OCI-M2 (cell line): ENCODE measurements around the gene RGS8.

Experiments
- DNase-seq: peaks from one replicate; lab custom pipeline; 2025; ENCODE audit not compliant: unreplicated experiment; lab: John Stamatoyannopoulos, UW

Gene RGS8

GRCh38 chr1:182684116-182684828, at the start of gene RGS8:
Gene RGS8, minus strand, starts transcription at chr1:182684587. Its CDS starts 14,938 bp downstream, at chr1:182669649.
- no peak for DNase-seq

DNA sequence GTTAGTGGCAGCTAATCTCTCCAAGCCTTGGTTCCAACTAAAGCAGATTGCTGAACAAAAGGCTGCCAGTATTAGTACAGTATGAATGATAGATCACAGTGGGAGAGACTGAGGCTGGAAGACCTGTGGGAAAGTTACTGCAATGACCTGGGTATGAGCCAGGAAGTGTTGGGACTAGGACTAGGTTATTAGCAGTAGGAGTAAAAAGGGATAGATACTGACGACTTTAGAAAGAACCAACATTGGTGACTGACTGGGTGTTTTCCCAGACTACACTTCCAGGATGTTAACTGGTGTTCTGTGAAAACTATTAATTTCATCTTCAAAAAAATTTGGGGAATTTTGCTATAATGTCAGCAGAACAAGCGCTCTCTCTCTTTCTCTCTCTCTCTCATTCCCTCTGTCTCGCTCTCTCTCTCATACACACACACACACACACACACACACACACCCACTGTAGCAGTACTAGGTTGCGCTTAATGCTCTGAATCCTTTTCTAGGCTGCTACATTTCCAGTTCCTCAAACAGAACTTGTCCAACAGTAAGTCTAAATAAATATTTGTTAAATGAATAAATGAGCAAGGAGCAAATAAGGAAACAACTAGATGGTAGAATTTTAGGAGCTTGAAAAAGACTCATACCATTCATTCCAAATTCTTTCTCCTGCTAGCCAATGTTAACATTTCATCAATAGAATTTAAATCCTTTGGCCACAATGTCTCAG, 47.6 kb upstream of the RGS8 start:
- DNase-seq, result no peak

DNA sequence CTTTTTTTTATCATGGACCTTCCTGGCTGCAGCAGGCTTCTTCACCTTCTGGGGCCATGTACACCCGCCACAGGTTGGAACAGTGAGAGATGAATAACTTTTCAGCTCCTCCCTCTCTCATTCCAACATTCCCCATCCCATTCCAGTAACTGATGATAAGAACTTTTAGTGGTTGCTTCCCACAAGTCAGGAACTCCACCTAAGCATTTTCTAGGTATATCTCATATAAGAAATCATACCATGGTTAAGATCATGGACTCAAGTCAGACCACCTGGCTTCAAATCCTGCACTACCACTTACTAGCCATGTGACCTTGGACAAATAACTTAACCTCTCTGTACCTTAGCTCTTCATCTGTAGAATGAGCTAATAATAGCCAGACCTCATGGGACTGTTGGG, 42.5 kb upstream of the RGS8 start:
- no peak for DNase-seq

DNA sequence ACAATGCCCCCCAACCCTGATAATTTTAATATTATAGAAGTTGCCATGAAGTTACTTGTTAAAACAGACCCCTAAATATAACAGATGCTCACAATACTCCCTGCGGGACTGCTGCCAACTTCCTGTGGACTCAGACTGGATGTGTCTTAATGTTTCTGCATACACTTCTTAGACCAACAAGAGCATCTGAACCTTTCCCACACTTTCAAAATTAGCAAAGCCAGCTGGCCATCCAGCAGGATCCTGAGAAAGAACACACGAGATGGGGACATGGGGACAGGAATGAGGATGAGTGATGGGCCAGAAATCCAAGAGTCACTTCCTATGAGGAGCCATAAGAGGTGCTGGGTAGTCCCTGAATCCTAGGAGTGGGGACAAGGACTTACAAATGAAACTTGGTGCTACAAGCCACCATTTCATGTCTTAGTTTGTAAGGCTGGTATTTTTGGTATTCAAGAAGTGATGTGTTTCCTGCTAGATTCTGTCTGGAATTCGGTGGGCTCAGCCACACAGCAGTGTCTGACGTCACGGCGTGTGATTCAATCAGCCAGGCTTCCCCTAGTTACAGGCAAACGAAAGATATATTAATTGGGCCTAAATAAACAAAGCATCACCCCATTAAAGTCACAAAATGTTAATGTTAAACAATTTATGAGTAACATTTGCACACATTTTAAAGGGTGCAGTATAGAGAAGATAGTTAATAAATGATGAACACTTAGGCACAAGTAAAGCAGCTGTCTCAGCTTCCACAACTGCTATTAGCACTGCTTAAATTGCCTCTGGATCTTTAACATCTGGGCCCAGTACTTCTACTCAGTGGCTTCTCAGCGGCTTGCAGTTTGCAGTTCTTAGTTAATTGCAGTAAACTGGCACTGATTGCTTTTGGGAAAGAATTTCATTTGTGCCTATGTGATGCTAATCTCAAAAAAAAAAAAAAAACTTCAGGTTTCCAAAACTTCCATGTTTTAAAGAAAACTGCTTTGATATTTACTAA, 41.2 kb upstream of the RGS8 start:
- DNase-seq, result no peak

- DNase-seq, result no peak
These were observed 39.8 kb upstream of the RGS8 start for GRCh38 chr1:182724215-182724614.

- no peak for DNase-seq
These were observed 38.8 kb upstream of the RGS8 start for GRCh38 chr1:182723200-182723599.

GRCh38 chr1:182721525-182721924, 37.1 kb upstream of the RGS8 start:
- no peak for DNase-seq

GRCh38 chr1:182720463-182720862, 36.1 kb upstream of the RGS8 start:
- DNase-seq, result no peak

- DNase-seq, result no peak
These were observed 35.2 kb upstream of the RGS8 start for GRCh38 chr1:182719553-182719952.

- no peak for DNase-seq
These were observed 33.9 kb upstream of the RGS8 start for GRCh38 chr1:182718311-182718710.

- DNase-seq, result no peak
These were observed 32.6 kb upstream of the RGS8 start for GRCh38 chr1:182716740-182717720.

DNA sequence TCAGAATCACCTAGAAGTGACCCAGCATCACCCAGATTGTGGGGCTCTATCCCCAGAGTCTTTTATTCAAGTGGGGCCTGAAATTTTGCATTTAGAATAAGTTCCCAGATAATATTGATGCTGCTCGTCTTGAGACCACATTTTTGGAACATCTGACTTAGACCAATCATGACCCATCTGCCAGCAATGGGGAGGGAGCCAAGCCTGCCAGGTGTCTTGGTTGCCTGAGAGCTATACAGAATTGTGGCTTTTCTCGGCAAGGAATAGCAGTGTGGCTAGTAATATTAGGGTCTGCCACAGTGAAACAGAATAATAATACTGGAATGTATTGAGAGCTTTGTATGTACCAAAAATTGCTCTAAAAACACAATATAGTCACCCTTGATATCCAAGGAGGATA, 31.1 kb upstream of the RGS8 start:
- no peak for DNase-seq

DNA sequence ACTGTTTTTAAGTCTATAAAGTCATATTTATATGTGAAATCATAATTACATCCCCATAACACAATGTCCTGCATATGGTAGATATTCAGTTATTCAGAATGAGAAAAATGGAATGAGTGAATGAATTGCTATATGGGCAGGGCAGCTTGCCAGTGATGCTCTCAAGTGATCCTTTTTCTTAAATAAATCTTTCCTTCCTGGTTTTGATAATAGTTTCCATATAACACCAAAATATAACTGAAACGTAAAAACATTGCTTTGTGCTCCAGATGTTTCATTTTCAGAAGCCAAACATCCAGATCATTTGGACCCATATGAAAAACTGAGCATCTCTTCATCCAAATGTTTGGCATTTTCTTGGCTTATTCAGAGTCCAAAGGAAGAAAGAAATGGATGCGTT, 30.2 kb upstream of the RGS8 start:
- DNase-seq, result no peak

DNA sequence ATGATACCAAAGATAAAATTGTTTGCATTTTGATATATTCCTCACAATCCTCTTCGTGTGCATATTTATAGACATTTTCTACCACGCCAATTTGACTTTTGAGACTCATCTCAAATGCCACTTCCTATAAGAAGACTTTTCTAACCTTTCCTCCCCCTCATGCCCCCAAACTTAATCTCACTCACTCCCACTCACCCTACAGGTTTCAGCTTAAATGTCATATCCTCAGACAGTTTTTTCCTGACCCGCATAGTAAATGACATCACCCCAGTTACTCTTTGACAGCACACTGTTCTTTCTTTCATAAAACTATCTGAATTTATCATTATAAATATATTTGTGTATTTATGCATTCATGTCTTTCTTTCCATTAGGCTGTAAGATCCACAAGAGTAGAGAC, 29.6 kb upstream of the RGS8 start:
- DNase-seq, result no peak

GRCh38 chr1:182713492-182713891, 29.1 kb upstream of the RGS8 start:
- no peak for DNase-seq

- DNase-seq, result no peak
These were observed 25.5 kb upstream of the RGS8 start for GRCh38 chr1:182709855-182710254.

DNA sequence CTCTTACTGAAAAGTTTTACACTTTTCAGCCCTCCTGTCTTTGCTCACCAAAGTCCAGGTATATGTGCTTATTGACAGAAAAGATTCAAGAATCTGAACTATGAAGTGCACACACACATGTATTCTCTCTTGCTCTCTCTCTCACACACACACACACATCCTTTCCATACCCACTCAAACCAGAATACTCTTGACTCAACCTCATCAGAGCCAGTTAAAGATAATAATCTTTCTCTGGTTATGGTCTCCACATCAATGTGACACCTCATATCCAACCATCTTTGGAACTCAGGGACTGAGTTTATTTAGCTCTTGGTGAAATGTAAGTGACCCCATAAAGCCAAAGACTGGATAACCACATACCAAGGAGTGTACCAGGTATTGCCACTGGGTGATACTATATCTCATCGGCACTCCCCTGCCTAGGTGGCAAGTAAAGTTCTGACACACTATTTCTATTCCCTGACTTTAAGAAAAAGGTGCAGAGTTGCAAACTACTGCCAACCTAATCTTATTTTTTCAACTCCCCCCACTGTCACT, 24.9 kb upstream of the RGS8 start:
- no peak for DNase-seq

DNA sequence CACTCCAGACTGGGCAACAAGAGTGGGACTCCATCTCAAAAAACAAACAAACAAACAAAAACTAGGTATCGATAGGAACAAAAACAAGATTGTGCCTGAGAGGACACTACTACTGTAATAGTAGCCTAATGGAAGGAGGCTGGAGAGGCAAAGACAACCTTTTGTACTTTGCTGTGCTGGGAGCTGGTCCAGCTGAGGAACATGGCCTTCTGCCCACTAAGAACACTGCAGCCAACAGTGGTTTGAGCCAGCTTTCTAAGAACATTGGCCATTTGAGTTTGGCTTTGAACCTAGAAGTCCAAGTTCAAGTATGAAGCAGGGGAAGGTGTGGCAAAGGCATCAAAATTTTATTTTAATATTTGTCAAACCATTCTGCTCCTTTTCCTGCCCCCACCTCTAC, 22.7 kb upstream of the RGS8 start:
- DNase-seq, result no peak

- no peak for DNase-seq
These were observed 20.3 kb upstream of the RGS8 start for GRCh38 chr1:182704677-182705076.

- no peak for DNase-seq
These were observed 19.2 kb upstream of the RGS8 start for GRCh38 chr1:182703539-182703938.
